Cardiac muscle cell (in vitro differentiated cells and primary cell): ENCODE measurements around the gene IRGM. TPM values are rescaled to one million over a fixed set of nuclear protein-coding genes. Genes with fewer than 3 reads are reported as not detected.
"Not testable (repeated sequence)": the region's sequence is repeated elsewhere in the genome, so short reads cannot be mapped to it uniquely, and the experiment has no call there.

Experiments
- DNase-seq, 2 donors: peaks; one replicate each; pipeline versions ENCODE4 v3.0.0 to v3.0.0-alpha.2; 2010 to 2017; ENCODE audit warnings: low read depth in 1 of 2, low spot score in 1 of 2
- H3K27ac ChIP-seq: fragments of 200-600 bp; sonication (generic); 2 replicates; pipeline ENCODE4 v1.5.1; 2016
- H3K27me3 ChIP-seq: fragments of 200-600 bp; sonication (generic); 2 replicates; pipeline ENCODE4 v1.6.0; 2016; ENCODE audit warnings: control low read depth
- H3K36me3 ChIP-seq: fragments of 200-600 bp; sonication (generic); 2 replicates; pipeline ENCODE4 v1.5.1; 2016; ENCODE audit warnings: control low read depth
- H3K4me1 ChIP-seq: fragments of 200-600 bp; sonication (generic); 2 replicates; pipeline ENCODE4 v1.8.1; 2017; ENCODE audit warnings: low read depth, mild to moderate bottlenecking, mixed run types
- H3K4me3 ChIP-seq: fragments of 200-600 bp; sonication (generic); 2 replicates; pipeline ENCODE4 v1.5.1; 2016; ENCODE audit warnings: mild to moderate bottlenecking
- H3K9me3 ChIP-seq: fragments of 200-600 bp; sonication (generic); 2 replicates; pipeline ENCODE4 v1.5.1; 2017; ENCODE audit warnings: low read depth, mild to moderate bottlenecking, control low read depth
- CTCF ChIP-seq: IDR thresholded peaks from 2 replicates; pipeline ENCODE4 v1.5.1; 2012; ENCODE audit warnings: low read depth, mild to moderate bottlenecking, low read length
- polyA plus RNA-seq: library from polyadenylated mRNA; unstranded; fragments of >200 nt; fragmentation: Nextera tagmentation; extraction: Ambion mirVana; gene quantifications from 2 replicates; pipeline ENCODE4 v1.2.1, GENCODE V29; 2016
- total RNA-seq: library from RNA; depleted of rRNA; stranded (reverse); fragments of >200 nt; gene quantifications from 2 replicates; pipeline ENCODE4 v1.2.3, GENCODE V29; 2016

IRGM gene
- total and polyA plus RNA-seq, 2 experiments from 2014 or later: not detected

GRCh38 chr5:150846654-150847333 is 473 bp downstream of the IRGM start:
- H3K27me3 ChIP-seq: no peaks in the 10 kb centered on the region
- H3K27ac ChIP-seq: no peak overlapping the region
- H3K4me1 ChIP-seq: no peaks in the 10 kb centered on the region
- H3K9me3 ChIP-seq: no peaks in the 10 kb centered on the region
- no peaks in the 10 kb centered on the region for H3K36me3 ChIP-seq
- peak; percentile 61 for TF ChIP-seq CTCF
- peak; percentile 83 to 95 for DNase-seq
- no peak overlapping the region for H3K4me3 ChIP-seq

GRCh38 chr5:150847334-150847695 is 994 bp downstream of the IRGM start:
- H3K27ac ChIP-seq: no peak overlapping the region
- no peaks in the 10 kb centered on the region for H3K36me3 ChIP-seq
- H3K4me1 ChIP-seq: no peaks in the 10 kb centered on the region
- H3K4me3 ChIP-seq: no peak overlapping the region
- no peaks in the 10 kb centered on the region for H3K27me3 ChIP-seq
- H3K9me3 ChIP-seq: no peaks in the 10 kb centered on the region
- no peak for DNase-seq
- TF ChIP-seq CTCF: no peak

- Histone ChIP-seq H3K36me3 (no peaks in the 10 kb centered on the region), H3K9me3 (no peaks in the 10 kb centered on the region), H3K27me3 (no peaks in the 10 kb centered on the region), H3K4me1 (no peaks in the 10 kb centered on the region), H3K4me3 (no peak overlapping the region), H3K27ac (no peak overlapping the region)
- no peak for TF ChIP-seq CTCF
- DNase-seq: no peak
These were observed 1.9 kb downstream of the IRGM start for GRCh38 chr5:150848271-150848670.

GRCh38 chr5:150851039-150851438 is 4.7 kb downstream of the IRGM start:
- no peaks in the 10 kb centered on the region for H3K4me1 ChIP-seq
- no peak for TF ChIP-seq CTCF
- DNase-seq: no peak

GRCh38 chr5:150853561-150853960 is 7.2 kb downstream of the IRGM start:
- H3K4me3 ChIP-seq: no peak overlapping the region
- no peaks in the 10 kb centered on the region for H3K9me3 ChIP-seq
- no peaks in the 10 kb centered on the region for H3K36me3 ChIP-seq
- DNase-seq: no peak
- no peak overlapping the region for H3K27ac ChIP-seq
- no peaks in the 10 kb centered on the region for H3K4me1 ChIP-seq
- no peaks in the 10 kb centered on the region for H3K27me3 ChIP-seq
- no peak for TF ChIP-seq CTCF

More at GRCh38 chr5:150851039-150851438, 4.7 kb downstream of the IRGM start:
- H3K9me3 ChIP-seq: no peaks in the 10 kb centered on the region
- no peaks in the 10 kb centered on the region for H3K27me3 ChIP-seq
- no peak overlapping the region for H3K4me3 ChIP-seq
- no peak overlapping the region for H3K27ac ChIP-seq
- H3K36me3 ChIP-seq: no peaks in the 10 kb centered on the region

GRCh38 chr5:150856700-150857099 is 10.4 kb downstream of the IRGM start:
- DNase-seq, H3K36me3 ChIP-seq, H3K4me1 ChIP-seq, H3K27ac ChIP-seq, H3K9me3 ChIP-seq, H3K4me3 ChIP-seq, H3K27me3 ChIP-seq: not testable (repeated sequence)
